Measurements from ENCODE around the gene SLC6A6.

DNA sequence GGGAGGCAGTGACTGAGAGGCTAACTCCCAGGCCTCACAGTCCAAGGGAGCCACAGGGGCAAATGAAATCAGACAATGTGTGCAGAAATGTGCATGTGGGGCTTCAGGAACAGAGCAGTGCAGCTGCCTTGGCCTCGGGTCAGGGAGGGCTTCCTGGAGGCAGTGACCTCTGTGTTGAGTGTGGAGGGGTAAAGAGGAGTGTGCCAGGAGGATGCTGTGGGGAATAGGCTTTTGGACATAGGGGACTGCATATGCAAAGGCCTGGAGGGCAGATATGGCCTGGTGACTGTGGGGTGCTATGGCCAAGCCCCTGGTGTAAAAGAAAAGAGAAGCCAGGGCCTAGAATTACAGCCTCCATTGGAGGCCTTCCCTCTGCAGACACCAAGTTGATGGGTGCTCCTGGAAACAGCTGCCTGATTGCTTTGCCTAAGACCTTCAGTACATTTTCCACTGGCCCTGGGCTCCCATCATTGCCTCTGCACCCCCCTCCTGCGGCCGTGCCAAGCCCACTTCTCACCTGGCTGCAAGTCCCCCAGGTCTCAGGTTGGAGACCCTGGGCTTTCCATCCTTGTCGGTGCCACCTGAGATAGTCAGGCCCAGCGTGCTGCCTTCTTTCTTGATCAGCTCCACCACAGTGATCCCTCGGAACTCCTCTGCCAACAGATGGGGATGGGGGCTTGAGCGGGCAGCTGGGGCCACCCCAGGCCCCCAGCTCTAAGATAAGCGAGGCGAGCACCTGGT, 122.7 kb downstream of the SLC6A6 start:
- TF ChIP-seq, protein P1, sequence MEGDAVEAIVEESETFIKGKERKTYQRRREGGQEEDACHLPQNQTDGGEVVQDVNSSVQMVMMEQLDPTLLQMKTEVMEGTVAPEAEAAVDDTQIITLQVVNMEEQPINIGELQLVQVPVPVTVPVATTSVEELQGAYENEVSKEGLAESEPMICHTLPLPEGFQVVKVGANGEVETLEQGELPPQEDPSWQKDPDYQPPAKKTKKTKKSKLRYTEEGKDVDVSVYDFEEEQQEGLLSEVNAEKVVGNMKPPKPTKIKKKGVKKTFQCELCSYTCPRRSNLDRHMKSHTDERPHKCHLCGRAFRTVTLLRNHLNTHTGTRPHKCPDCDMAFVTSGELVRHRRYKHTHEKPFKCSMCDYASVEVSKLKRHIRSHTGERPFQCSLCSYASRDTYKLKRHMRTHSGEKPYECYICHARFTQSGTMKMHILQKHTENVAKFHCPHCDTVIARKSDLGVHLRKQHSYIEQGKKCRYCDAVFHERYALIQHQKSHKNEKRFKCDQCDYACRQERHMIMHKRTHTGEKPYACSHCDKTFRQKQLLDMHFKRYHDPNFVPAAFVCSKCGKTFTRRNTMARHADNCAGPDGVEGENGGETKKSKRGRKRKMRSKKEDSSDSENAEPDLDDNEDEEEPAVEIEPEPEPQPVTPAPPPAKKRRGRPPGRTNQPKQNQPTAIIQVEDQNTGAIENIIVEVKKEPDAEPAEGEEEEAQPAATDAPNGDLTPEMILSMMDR (IDR thresholded peaks at IDR 0.05): no peak
- TF ChIP-seq POLR2A (IDR thresholded peaks at IDR 0.05) (no peak), POLR2AphosphoS5 (IDR thresholded peaks at IDR 0.05) (no peak), EP300 (IDR thresholded peaks at IDR 0.05) (no peak)

Data from gastroesophageal sphincter (tissue), 3 donors.